Measurements from ENCODE around the gene RCAN1.

RCAN1 gene

DNA sequence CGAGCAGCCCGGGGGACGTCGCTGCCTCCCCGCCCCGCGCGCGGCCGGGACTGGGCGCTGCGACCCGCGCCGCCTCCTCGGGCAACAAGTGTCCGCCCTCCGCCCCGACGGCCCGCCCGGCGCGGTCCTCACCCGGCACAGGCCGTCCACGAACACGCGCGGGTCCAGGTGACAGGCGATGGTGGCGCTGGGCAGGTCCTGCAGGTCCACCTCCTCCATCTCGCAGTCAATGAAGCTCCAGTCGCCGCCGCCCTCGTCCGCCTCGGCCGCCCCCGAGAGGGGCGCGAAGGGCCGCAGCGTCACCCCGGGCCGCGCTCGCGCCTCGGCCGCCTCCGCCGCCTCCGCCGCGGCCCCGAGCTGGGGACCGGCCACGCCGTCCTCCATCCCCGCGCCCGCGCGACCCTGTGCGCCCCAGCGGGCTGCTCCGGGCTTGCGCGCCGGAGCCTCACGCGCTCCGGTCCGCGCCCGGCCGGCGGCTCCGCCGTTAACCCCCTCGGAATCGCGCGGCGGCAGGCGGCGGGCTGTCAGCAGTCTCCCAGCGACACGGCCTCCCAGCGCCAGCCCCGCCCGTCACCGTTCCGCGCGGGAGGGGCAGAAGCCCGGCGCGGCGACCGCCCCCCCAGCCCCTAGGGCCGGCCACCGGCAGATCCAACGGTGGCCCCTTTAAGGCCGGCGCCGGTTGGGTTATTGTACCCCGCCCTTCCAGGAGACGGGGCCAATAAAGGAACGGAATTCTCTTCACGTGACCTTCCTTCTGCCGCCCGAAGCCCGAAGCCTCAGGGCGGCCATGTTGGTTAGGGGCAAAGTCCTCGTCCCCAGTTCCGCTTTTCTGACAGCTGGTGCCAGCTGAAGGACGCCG lies at the start of gene RCAN1:
TSS of gene RCAN1 (minus strand) at position 486 of the 859 bp plus-strand sequence. CDS start at position 384, 102 bp downstream.
- DNase-seq, result peak; percentile 96

DNA sequence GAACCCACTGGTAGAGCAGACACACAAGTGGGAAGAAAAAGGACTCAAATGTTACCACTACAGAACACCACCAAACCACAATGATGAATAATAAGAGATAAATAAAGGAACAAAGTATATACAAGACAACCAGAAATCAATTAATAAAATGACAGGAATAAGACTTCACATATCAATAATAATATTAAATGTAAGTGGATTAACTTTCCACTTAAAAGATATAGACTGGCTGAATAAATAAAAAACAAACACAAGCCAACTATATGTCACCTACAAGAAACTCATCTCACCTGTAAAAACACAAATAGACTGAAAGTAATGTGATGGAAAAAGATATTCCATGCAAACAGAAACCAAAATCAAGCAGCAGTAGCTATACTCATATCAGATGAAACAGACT lies 46.9 kb upstream of the RCAN1 start:
- no peak for DNase-seq

DNA sequence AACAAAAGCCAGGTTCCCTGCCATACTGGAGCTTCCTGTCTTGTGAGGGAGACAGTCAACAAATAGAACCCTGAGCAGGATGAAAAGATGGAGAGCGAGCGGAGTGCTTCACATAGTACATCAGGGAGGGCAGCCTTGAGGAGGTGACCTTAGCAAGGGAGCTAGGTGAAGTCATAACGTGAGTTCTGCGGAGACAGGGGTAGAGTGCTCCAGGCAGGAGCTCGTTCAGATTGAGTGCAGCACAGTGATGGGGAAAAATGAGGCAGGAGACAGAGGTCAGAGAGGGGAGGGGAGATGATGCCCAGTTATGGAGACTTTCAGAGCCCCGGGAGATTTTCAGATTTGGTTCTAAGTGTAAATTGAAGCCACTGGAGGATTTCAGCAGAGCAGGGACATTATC lies 38.6 kb upstream of the RCAN1 start:
- no peak for DNase-seq

DNA sequence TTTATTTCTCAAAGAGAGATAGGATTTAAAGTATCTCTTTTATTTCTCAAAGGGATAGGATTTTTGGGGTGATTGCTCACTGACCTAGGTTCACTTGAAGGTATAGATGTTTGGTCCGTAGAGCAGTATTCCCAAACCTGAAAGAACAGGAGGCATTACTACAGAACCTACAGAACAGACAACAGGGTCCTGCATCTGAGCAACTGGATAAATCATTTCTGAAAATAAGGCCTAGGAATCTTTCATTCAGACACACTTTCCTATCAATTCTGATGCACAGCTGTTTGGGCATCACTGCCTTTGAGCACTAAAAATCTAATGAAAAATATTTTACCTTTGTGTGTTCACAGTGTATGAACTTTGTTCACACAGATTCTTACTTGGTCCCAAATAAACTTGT lies 36.7 kb upstream of the RCAN1 start:
- no peak for DNase-seq

DNA sequence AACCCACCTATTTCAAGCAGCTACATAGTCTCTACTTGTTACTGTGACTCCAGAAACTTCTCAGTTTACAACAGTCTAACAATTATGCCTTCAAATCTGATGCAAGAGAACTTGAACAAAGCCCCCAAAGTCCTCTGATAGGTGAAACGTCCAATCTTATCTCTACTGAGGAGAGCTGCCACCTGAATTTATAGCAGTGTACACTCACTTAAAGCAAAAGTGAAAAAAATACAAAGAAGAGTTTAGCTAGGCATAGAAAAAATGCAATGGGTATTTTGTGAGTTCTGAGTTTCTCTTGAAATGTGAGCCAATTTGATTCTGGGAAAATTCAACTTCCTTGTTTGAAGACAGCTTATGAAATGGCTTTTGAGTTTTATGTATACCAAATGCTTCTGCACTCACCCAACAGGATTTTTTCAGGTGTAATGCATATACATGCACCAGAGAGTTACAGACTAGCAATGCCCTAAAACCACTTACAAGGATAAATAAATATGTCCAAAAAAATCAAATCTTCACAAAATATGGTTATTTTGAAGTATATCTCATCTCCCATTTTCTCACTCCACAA lies 36.0 kb upstream of the RCAN1 start:
- no peak for DNase-seq

DNA sequence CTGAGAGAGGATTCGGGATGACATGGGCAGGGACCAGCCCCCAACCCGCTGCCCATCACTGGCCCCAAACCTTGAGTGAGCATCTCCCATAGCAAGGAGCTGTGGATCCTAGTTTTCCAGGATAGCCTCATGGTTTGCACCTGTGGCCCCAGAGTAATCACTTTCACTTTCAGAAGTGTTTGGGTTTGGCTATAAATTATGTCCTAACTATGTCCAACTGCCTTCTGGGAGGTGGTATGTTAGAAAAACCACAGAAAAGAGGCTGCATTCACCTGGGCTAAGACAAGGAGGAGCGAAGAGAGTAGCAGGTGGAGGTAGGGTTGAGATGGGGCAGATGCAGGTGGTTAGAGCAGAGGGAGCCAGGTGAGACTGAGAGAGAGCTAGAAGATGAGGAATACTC lies 34.5 kb upstream of the RCAN1 start:
- peak; percentile 75 for DNase-seq

DNA sequence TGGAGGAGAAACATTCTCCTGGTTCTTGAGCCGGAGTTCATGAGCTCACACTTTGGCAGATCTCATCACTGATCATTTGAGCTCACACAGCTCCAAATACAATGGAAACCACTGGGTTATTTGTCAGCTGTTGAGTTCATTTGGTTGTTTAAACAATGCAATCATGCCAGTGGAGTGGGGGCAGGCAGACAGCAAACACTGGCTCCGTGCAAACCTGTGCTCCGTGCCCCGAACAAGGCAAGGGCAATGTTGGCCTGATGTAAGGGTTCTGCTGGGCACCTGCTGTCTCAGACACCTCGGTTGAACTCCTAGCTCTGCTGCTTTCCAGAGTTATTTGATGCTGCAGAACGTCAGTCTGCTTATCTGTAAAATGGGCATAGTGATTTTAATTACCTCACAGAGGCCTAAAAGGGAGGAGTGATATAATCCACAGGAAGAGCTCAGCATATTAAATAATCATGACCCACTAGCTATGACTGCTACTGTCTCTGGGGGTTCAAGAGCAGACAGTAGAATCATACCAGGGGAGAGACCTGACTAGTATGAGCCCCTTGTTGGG lies 33.9 kb upstream of the RCAN1 start:
- peak; percentile 75 for DNase-seq

DNA sequence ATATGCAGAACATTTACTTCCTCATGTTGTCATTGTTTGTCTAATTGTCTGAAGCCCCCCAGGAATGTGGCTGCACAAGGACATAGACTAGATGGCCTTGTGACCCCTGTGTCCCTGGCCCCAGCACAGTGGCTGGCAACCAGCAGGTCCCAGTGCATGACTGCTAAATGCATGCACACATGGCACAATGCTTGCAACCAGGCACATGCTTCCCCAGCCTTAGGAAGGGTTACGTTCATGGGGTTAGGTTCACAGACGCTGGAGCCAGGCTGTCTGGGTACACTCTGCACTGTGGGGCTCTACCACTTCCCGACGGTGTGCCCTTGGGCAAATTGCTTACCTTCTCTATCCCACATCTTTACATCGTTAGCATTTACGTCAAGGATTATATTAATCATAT lies 32.6 kb upstream of the RCAN1 start:
- DNase-seq, result no peak

DNA sequence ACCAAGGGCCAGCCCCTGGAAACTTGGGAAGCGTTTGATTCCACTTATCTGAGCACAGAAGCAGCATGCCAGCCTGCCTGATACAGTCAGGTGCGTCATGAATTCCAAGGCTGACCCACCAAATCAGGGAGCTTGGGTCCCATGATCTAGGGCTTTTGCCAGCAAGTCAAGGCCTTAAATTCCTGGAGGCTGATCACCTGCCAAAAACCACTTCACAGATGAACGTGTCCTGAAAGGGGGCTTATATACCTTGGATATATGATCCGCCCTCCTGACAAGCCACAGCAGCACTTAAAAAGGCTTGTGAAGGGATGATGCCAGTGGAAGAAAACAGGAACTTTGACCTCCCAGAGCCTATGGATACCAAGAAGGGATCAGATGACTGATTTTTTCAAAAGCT lies 29.9 kb upstream of the RCAN1 start:
- DNase-seq, result no peak

DNA sequence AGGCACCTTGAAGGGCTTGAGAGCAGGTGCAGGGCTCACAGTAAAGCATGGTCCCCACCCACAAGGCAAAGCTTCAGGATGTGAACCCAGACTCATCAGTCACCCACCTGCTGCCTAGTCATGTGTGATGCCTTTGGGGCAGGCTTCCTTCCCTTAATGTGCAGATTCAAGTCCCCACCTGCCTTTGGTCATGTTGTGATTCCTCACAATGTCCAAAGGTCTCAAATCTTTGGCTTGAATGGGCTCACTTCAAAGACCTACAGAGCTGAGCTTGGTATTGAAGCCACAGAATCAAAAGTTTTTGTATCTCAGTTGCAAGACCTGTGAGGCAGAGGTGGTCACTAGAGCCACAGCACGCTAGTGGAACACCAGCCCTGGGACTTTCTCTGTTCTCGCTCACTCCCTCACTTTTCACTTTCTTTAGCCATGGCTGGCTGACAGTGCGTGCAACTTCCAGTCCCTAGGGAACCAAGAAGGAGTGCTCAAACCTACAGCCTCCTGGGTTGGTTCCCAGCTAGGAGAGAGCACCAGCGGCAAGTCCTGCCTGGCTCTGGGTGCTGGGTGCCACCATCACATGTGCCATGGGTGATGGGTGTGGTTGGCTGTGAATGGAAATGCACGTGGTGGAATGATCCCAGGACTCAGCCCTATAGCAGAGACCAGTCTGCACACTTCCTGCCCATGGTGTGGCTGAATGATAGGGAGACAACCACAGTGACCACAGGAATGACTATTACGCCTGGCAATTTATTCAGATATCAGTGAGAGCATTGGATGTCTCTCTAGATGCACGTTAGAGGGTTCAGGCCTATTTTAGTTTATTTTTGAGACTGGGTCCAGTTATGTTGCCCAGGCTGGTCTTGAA lies 27.5 kb upstream of the RCAN1 start:
- no peak for DNase-seq

DNA sequence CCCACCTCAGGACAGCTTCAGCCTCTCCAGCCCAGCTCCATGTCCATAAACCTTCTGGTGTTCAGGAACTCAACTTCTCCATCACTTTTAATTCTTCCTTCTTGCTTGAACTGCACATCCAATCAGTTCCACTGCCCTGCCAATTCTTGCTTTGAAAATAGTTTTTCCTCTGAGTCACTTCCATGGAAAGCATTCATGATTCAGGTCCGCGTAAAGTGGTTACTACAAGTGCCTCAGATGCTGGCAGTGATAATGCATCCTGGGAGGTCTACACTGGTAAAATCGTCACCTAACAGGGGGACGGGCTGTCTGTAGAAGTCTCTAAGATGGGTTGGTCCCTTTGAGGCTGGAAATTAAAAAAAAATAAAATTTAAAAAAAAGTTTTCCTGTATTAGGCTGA lies 25.9 kb upstream of the RCAN1 start:
- no peak for DNase-seq

DNA sequence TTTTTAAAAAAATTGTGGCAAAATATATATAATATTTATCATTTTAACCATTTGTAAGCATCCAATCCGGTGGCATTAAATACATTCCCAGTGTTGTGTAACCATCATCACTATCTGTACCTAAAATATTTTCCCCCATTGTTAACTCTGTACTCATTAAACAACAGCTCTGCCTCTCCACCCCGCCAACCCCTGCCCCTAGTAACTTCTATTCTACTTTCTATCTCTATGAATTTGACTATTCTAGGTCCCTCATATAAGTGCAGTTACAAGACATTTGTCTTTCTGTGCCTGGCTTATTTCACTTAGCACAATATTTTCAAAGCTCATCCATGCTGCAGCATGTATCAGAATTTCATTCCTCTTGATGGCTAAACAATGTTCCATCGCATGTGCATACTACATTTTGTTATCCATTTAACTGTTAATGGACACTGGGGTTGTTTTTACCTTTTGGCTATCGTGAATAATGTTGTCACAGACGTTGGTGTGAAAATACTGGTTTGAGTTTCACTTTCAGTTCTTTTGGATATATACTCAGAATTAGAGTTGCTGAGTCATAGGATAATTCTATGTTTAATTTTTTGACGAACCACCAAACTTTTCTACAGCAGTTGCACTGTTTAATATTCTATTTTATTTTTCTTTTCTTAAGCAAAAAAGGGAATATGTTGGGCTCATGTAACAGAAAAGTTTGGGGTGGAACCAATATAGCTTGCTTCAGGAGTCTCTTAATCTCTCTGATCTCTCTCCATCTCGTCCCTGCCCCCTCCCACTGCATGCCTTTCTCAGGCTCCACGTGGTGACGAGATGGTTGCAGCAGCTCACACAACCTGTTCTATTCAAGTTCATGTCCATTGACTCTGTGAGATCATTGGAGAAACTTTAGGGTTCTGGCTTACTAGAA lies 25.2 kb upstream of the RCAN1 start:
- DNase-seq, result no peak

DNA sequence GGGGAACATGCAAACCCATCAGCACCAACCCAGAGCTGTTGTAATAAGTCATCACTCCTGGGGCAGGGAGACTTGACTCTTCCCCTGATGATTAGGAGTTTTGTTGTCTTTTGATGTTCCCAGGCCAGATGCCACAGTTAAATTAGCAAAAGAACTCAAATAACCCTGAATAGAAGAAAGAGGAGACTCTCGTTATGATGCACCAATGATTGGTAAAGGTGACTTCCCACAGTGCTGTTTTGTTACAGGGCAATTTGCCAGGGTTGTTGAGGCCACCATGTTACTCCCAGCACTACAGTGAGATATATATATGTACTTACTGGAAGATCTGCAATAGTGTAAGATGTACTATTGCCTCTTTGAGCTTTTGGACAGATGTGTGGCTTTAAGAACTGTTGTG lies 24.3 kb upstream of the RCAN1 start:
- no peak for DNase-seq

DNA sequence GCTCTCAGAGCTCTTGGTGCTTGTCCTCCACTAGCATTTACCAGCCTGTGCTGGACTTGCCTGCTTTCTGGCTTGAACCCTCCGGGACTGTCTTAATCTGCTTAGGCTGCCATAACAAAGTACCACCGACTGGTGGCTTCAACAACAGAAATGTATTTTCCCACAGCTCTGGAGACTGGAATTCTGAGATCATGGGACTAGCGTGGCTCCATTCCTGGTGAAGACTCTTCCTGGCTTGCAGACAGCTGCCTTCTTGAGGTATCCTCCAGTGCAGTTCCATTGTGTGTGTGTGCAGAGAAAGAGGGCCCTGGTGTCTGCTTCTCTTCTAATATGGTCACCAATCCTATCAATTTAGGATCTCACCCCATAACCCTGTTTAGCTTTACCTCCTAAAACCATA lies 22.0 kb upstream of the RCAN1 start:
- no peak for DNase-seq

DNA sequence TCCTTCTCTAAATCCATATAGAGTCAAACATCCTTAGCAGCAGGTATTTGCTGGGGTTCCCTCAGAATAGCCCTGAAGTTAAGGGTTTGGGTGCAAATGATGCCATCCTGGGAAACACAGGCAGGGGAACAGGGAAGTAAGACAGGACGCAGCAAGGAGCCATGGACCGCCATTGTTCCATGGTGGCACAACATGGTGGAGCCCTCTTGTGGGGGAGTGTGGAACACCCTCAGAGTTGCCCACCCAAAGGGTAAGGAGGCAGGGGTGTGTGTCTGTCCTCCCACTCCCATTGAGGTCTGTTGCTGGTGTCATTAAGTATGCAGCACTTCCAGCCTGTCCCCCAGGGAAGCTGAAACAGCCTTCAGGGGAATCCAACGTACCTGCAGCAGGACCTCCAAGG lies 20.4 kb upstream of the RCAN1 start:
- no peak for DNase-seq

DNA sequence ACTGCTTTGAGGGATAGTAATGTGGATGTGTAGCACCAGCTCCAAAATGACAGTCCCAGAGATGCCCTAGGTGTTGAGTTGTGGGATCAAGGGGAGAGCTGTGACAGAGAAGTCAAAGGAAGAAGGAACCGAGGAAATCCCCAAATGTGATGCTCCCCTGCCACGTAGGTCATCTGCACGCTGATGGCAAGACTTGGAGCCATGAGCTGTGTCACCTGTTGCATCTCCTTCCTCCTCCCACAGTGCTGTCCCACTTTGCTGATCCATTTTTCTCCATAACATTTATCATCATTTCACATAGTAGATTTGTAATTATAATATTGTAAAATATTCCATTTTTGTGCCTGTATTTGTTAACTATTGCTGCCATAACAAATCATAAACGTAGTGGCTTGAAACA lies 17.6 kb upstream of the RCAN1 start:
- no peak for DNase-seq

DNA sequence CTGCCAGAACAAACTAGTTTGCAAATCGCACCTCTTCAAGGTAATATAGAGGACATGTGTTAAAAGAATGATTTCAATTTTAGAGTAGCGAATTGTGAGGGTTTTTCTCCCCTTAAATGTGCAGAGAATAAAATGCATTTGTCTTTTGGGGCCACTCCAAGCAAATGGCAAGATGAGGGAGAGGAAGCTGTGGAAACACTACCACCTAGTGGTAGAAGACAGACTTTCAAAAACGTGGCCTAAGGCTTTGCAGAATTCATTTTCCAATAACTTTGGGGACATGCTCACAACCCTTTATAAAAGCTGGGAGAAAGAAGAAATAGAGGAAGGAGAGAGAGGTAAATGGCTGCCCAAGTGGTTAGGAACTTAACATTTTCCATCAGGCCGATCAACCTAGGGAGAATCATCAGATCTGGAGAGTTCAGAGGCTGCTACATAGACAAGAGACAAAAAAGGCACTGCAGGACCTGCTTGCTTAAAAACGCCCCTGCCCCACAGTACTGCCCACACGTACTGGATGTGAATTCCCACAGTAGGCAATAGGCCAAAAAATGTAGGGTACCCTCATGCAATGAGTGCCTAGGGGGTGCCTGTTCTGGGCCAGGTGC lies 15.7 kb upstream of the RCAN1 start:
- peak; percentile 81 for DNase-seq

DNA sequence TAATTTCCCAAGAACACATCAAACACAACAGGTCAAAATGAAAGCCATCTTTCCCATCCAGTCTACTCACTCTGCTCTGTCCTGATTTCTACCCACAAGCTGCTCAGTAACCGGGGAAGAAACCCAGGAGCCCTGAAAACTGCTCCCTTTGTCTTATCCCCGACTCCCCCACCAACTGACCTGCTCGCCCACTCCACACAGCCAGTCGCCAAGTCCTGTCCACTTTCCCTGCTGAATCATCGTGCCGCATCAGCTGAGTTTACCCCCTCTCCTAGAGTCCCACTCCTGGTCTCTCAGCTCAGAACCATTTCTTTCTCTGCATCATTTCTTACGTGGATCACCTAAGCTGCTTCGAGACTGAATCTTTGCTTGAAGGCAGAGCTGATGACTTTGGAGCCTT lies 11.2 kb upstream of the RCAN1 start:
- no peak for DNase-seq

DNA sequence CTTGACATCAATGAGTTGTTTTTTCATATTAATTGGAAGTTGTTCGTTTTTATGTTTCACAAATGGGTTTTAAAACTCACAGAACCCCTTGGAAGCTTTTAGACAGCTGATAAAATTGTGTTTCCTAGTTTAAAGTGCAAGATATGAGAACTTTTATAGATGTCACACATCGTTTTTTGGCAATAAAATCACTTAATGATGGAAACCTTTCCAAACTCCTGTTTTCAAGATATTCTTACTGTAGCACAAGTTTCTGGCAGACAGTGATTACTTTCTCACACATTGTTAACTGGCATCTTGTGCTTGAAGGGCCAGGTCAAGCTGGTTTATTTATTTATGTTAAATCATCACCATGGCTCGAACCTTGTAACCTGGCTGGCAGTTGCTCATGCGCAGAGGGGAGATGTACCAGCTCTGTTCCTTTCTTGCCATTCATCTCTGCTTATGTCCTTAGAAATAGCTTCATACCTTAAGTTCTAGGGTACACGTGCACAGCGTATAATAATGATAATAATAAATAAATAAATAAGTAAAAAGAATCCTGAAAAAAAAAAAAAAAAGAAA lies 10.2 kb upstream of the RCAN1 start:
- no peak for DNase-seq

DNA sequence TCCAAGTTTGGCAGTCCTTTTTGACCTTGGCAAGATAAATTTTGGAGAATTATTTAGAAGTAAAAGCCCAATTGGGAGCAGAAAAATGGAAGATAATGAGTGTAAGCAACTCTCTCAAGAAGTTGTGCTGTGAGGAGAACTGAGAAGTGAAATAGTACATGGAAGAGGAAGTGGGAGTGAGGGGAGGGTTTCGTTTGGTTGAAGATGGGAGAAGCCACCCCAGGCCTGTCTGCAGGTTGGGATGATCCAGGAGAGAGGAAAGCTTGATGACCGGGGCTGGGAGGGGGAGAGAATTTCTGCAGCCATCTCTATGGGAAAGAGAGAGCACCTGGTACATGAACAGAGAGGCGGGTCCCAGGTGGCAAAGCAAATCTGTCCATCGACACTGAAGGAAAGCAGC lies 8.6 kb upstream of the RCAN1 start:
- no peak for DNase-seq
